ENCODE results near the gene CHSY3.

- TF ChIP-seq, protein P1, sequence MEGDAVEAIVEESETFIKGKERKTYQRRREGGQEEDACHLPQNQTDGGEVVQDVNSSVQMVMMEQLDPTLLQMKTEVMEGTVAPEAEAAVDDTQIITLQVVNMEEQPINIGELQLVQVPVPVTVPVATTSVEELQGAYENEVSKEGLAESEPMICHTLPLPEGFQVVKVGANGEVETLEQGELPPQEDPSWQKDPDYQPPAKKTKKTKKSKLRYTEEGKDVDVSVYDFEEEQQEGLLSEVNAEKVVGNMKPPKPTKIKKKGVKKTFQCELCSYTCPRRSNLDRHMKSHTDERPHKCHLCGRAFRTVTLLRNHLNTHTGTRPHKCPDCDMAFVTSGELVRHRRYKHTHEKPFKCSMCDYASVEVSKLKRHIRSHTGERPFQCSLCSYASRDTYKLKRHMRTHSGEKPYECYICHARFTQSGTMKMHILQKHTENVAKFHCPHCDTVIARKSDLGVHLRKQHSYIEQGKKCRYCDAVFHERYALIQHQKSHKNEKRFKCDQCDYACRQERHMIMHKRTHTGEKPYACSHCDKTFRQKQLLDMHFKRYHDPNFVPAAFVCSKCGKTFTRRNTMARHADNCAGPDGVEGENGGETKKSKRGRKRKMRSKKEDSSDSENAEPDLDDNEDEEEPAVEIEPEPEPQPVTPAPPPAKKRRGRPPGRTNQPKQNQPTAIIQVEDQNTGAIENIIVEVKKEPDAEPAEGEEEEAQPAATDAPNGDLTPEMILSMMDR (IDR thresholded peaks at IDR 0.05) = peak in 4 of 6 experiments; percentile 9 to 54 (median 26)
- no peak for TF ChIP-seq POLR2A (IDR thresholded peaks at IDR 0.05)
Observed at GRCh38 chr5:130141659-130142320, 237.5 kb downstream of the CHSY3 start.
